Measurements from ENCODE around the gene MRPL21.
A peak's percentile ranks its signal among the peaks of the same experiment; 100 is the strongest.
"Not testable (repeated sequence)": the region's sequence is repeated elsewhere in the genome, so short reads cannot be mapped to it uniquely, and the experiment has no call there.

MRPL21 gene

GRCh38 chr11:68872216-68873003 is 31.2 kb downstream of the MRPL21 start:
- no peak for DNase-seq (ENCODE audit: low read depth in 3 of 3, low spot score in 1 of 3)

DNA sequence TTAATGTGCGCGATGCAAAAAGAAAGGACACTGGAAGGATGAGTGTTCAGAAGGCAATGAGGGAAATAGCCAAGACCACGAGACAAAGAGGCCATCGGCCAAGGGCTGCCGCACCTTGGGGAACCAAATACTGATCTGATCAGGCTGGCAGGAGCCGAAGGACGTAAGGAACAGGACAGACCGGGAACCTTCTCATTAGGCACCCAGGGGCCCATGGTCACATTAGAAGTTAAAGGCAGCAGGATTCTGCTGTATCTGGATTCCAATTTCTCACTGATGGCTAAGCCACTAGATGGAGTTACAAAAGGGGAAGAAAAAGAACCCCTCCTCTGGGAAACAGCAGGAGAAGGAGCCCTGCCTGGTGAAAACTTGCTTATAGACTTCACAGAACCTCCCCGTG is 33.2 kb downstream of the MRPL21 start:
- DNase-seq (ENCODE audit: low read depth in 3 of 3, low spot score in 1 of 3), result no peak

- no peak for DNase-seq (ENCODE audit: low read depth in 3 of 3, low spot score in 1 of 3)
Measured at GRCh38 chr11:68868221-68868835, 35.3 kb downstream of the MRPL21 start.

DNA sequence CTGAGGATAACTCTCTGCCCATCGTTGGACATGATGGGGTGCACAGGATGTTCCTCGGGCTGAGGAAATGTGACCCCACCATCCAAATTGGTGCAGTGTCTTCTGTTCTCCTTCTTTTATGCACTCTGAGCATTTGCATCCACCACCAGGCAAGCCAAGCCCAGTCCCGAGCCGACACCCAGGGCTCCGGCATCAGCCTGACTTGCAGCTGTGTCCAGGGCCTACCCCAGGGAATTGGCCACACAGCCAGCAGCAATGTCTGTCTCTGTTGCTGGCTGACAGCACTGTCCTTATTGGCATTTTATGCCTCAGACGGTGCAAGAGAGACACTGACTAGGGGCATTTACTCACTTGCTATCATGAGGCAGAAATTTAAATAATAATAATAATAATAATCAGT is 36.6 kb downstream of the MRPL21 start:
- DNase-seq (ENCODE audit: low read depth in 3 of 3, low spot score in 1 of 3), result no peak

GRCh38 chr11:68865241-68865640 is 38.4 kb downstream of the MRPL21 start:
- DNase-seq (ENCODE audit: low read depth in 3 of 3, low spot score in 1 of 3), result no peak

GRCh38 chr11:68863553-68864265 is 39.9 kb downstream of the MRPL21 start:
- no peak for DNase-seq (ENCODE audit: low read depth in 3 of 3, low spot score in 1 of 3)

GRCh38 chr11:68862421-68862820 is 41.2 kb downstream of the MRPL21 start:
- DNase-seq (ENCODE audit: low read depth in 3 of 3, low spot score in 1 of 3), result no peak

- DNase-seq (ENCODE audit: low read depth in 3 of 3, low spot score in 1 of 3), result no peak
Measured at GRCh38 chr11:68859123-68859522, 44.5 kb downstream of the MRPL21 start.

DNA sequence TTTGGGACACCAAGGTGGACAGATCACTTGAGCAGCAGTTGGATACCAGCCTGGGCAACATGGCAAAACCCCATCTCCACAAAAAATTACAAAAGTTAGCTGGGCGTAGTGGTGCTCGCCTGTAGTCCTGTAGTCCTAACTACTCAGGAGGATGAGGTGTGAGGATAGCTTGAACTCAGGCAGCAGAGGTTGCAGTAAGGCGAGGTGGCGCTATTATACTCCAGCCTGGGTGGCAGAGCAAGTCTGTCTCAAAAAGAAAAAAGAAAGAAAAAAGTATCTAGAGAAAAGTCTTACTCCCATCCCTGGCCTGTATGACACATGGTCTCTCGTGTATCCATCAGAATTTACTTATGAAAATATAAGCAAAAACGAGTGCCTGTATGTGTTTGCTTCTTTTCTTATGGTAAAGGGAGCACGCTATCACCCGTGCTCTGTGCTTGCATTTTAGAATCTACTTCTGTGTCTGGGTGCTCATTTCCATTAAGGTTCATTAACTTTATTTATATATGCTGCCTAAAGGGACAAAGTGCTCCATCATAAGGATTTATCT is 46.5 kb downstream of the MRPL21 start:
- no peak for DNase-seq (ENCODE audit: low read depth in 3 of 3, low spot score in 1 of 3)

DNA sequence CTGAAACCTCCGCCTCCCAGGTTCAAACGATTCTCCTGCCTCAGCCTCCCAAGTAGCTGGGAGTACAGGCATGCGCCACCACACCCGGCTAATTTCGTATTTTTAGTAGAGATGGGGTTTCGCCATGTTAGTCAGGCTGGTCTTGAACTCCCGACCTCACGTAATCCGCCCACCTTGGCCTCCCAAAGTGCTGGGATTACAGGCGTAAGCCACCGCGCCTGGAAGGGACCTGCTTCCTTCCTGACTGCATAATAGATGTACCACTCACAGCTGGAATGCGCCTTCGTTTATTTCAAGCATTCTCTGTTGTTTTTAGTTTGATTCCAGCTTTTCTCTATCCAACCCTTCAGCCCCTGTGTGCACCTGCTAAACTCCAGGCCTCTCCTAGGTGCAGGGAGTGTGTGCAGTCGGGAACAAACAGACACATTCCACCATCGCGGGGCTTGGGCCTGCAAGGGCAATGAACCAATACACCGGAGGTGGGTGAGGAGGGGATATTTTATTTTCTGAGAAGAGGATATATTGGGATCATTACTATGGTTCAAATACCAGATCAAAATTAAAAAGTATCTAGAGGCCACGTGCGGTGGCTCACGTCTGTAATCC is 47.1 kb downstream of the MRPL21 start:
- not testable (repeated sequence) for DNase-seq (ENCODE audit: low read depth in 3 of 3, low spot score in 1 of 3)

- DNase-seq (ENCODE audit: low read depth in 3 of 3, low spot score in 1 of 3), result no peak
Measured at GRCh38 chr11:68855205-68855981, 48.2 kb downstream of the MRPL21 start.

DNA sequence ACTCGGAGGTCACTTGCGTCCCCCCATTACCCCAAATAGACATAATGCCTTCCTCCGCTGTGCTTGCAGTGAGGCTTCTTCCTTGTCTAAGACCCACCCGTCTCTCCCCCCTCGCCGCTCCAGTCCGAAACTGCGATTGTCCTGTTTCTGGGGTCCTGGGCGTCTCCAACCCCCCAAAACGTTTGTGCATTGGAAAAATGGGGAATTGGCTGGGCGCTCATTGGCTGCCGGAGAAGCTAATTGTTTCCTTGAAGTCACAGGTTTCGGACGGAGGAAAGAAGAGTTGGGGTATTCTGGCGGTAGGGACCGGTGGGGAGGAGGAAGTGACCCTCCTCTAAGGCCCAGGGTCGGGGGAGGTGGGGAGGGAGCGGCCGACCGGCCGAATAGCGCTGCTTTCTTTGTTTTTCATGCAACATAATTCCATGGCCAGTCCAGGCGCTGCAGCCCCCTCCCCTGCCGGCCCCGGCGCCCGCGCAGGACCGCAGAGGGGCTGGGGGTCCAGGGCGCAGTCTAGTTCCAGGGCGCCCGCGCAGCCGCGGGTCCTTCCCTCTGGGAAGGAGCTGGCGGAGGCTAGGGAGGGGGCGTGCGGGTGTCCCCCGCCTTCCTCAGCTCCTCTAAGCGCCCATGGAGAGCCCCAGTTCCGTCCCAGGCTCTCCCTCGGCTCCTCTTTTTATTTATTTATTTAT is 49.2 kb downstream of the MRPL21 start:
- no peak for DNase-seq (ENCODE audit: low read depth in 3 of 3, low spot score in 1 of 3)

- DNase-seq (ENCODE audit: low read depth in 3 of 3, low spot score in 1 of 3), result no peak
Measured at GRCh38 chr11:68852628-68853027, 51.0 kb downstream of the MRPL21 start.

DNA sequence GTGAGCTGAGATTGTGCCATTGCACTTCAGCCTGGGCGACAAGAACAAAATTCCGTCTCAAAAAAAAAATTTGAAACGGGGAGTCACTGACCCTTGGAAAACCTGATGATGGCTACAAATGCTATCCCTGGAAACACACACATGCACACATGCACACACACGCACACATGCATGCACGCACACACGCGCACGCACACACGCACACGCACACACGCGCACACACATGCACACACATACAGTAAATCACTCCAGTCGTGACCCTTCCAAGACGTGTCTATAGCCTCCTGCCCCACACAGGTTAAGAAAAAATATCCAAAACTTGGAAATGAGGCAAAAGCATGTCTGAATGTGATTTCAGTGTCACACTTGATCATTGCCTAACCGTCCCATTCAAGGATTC is 55.2 kb downstream of the MRPL21 start:
- DNase-seq (ENCODE audit: low read depth in 3 of 3, low spot score in 1 of 3), result no peak

DNA sequence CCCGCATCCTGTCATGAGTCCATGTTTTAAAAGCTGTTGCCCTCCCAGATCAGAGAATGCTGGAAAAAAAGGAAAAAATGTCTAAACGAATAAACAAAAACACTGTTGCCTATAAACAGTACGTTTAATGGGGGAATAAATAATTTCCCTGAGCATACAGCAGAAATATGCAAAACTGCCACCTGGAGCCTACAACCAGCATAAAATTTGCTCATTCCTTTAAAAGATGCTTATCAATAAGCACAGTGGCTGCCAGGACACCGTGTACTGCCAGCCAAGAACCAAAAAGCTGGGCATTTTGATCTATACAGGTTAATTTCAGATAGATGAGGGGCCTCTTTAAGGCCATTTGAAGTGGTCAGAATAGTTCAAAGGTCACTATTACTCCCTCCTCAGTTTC is 56.2 kb downstream of the MRPL21 start:
- no peak for DNase-seq (ENCODE audit: low read depth in 3 of 3, low spot score in 1 of 3)

DNA sequence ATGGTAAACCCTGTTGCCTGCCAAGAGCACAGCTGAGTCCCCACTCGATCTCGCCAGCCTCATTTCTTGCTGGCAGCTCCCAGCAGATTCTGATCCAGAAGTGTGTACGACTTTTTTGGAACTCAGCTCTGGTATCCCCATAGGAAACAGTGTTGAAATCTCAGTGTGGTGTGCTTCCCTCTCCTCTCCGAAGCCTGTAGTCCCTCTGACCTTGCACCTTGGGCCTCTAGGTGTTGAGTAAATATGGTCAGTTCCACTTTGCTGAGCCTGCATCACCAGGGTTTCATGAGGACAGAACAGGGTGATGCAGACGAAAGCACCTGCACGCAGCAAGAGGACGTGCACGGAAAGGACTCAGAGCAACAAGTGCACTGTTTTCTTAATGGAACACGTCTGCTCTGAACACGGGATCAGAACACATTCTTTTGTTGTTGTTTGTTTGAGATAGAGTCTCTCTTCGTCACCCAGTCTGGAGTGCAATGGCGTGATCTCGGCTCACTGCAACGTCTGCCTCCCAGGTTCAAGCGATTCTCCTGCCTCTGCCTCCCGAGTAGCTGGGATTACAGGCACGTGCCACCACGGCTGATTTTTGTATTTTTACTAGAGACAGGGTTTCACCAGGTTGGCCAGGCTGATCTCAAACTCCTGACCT is 58.2 kb downstream of the MRPL21 start:
- no peak for DNase-seq (ENCODE audit: low read depth in 3 of 3, low spot score in 1 of 3)

DNA sequence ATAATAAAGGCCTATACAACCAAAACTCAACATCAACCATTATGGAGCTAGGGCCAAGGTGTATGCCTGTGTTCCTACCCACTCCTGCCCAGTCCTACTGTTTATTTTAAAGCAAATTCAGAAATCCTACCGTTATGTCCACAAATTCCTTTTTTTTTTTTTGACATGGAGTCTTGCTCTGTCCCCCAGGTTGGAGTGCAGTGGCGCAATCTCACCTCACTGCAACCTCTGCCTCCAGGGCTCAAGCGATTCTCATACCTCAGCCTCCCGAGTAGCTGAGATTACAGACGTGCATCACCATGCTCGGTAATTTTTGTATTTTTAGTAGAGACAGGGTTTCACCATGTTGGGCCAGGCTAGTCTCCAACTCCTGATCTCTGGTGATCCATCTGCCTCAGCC is 58.8 kb downstream of the MRPL21 start:
- no peak for DNase-seq (ENCODE audit: low read depth in 3 of 3, low spot score in 1 of 3)

DNA sequence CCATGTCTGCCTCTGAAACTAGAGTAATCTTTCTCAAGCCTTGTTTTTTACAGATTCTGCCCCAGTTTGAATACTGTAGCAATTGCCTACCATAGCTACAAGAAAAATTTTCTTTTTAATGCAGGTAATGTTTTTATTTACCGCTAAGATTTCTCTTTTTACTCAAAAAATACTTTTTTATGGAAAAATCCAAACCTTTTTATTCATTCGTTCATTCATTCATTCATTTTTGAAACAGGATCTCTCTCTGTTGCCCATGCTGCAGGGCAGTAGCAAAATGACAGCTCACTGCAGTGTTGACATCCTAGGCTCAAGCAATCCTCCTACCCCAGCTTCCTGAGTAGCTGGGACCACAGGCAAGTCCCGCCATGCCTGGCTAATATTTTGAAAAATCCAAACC is 59.3 kb downstream of the MRPL21 start:
- no peak for DNase-seq (ENCODE audit: low read depth in 3 of 3, low spot score in 1 of 3)

DNA sequence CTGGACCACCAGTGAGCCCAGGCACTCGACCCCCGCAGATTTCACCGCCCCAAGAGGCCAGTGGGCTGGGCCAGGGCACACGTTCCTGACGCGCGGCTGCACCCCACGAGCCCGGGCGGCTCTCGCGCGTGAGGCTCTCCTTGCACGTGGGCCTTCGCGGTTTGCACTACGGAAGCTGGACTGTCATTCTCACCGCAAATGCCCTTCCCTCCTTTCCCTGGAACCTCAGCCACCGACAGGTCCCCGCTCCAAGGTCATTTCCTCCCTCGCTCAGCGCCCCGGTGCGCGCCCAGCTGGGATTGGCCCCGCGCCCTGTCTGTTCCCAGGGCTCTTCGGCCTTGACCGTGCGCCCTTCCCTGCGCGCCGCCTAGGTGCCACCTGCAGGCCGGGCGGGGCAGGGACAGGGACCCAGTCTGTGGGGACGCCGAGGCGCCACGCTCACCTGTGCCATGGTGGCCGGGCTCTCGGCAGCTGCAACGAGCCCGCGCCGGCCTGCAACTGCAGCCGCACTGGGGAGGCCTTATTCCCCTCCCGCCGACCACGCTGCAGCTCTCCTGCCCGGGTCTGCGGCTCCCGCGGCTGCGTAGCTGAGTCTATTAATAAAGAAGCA is 59.8 kb downstream of the MRPL21 start:
- DNase-seq (ENCODE audit: low read depth in 3 of 3, low spot score in 1 of 3), result peak; percentile 42 to 58 (median 43)
